Measurements from ENCODE around the gene CDH16.

CDH16 gene

GRCh38 chr16:66900721-66901441 lies 17.8 kb downstream of the CDH16 start:
- Histone ChIP-seq H3K4me2 (ENCODE audit: insufficient read depth, low read length, poor library complexity, severe bottlenecking) (no peak overlapping the region), H3K18ac (ENCODE audit: low read length) (no peak overlapping the region), H3K4me1 (ENCODE audit: control insufficient read depth in 2 of 2, insufficient read depth in 1 of 2, low read depth in 1 of 2, low read length in 2 of 2) (peaks cover 6 to 20% of the 10 kb centered on the region in 2 donors), H2BK5ac (ENCODE audit: low read length) (no peak overlapping the region), H2BK120ac (ENCODE audit: low read depth, low read length) (no peak overlapping the region), H2BK15ac (ENCODE audit: low read length) (peak overlapping the region; percentile 24), H3K14ac (ENCODE audit: low read length) (no peak overlapping the region), H3K27ac (replicated peaks; ENCODE audit: low read length) (no peak overlapping the region), H3K36me3 (replicated peaks in 1 of 2; ENCODE audit: control insufficient read depth in 2 of 2, insufficient read depth in 2 of 2, low read length in 2 of 2) (no peaks in the 10 kb centered on the region), H3K27me3 (ENCODE audit: control insufficient read depth in 3 of 3, insufficient read depth in 3 of 3, low read depth in 1 of 3, low read length in 3 of 3) (peaks cover 0 to 22% (median 0%) of the 10 kb centered on the region in 3 experiments), H2BK12ac (ENCODE audit: low read length) (no peak overlapping the region), H3K79me1 (ENCODE audit: low read depth, low read length) (no peaks in the 10 kb centered on the region), H2AK5ac (ENCODE audit: low read depth, low read length) (no peak overlapping the region), H3K23ac (ENCODE audit: low read depth, low read length, poor library complexity) (no peak overlapping the region), H4K8ac (ENCODE audit: low read depth, low read length) (no peak overlapping the region), H3K4ac (ENCODE audit: low read length) (no peak overlapping the region), H3K9ac (ENCODE audit: low read depth, low read length, poor library complexity) (no peak overlapping the region), H3K4me3 (ENCODE audit: low read length in 2 of 2) (no peak overlapping the region), H3K9me3 (replicated peaks in 1 of 2; ENCODE audit: control insufficient read depth in 2 of 2, insufficient read depth in 1 of 2, low read depth in 1 of 2, low read length in 2 of 2) (no peaks in the 10 kb centered on the region), H2AFZ (ENCODE audit: low read length) (peak overlapping the region; percentile 87), H4K91ac (ENCODE audit: low read depth, low read length, poor library complexity) (no peak overlapping the region)
- no peak for DNase-seq (ENCODE audit: low spot score)
- WGBS, 2 donors (ENCODE audit: extremely low coverage in 2 of 2, insufficient read length in 2 of 2, insufficient replicate concordance in 1 of 2) = no CpG with 5 or more reads among the region's 7 CpGs

- Histone ChIP-seq H3K9ac (ENCODE audit: low read depth, low read length, poor library complexity) (no peak overlapping the region), H2BK120ac (ENCODE audit: low read depth, low read length) (no peak overlapping the region), H3K18ac (ENCODE audit: low read length) (no peak overlapping the region), H3K4me3 (ENCODE audit: low read length in 2 of 2) (no peak overlapping the region), H4K91ac (ENCODE audit: low read depth, low read length, poor library complexity) (no peak overlapping the region), H3K79me1 (ENCODE audit: low read depth, low read length) (no peaks in the 10 kb centered on the region), H4K8ac (ENCODE audit: low read depth, low read length) (no peak overlapping the region), H2AFZ (ENCODE audit: low read length) (peak overlapping the region; percentile 87), H3K27me3 (ENCODE audit: control insufficient read depth in 3 of 3, insufficient read depth in 3 of 3, low read depth in 1 of 3, low read length in 3 of 3) (peaks cover 0 to 22% (median 0%) of the 10 kb centered on the region in 3 experiments), H2BK15ac (ENCODE audit: low read length) (no peak overlapping the region), H2AK5ac (ENCODE audit: low read depth, low read length) (peak overlapping the region; percentile 5), H3K9me3 (replicated peaks in 1 of 2; ENCODE audit: control insufficient read depth in 2 of 2, insufficient read depth in 1 of 2, low read depth in 1 of 2, low read length in 2 of 2) (no peaks in the 10 kb centered on the region), H3K4me2 (ENCODE audit: insufficient read depth, low read length, poor library complexity, severe bottlenecking) (no peak overlapping the region), H3K36me3 (replicated peaks in 1 of 2; ENCODE audit: control insufficient read depth in 2 of 2, insufficient read depth in 2 of 2, low read length in 2 of 2) (no peaks in the 10 kb centered on the region), H3K4ac (ENCODE audit: low read length) (no peak overlapping the region), H3K27ac (replicated peaks; ENCODE audit: low read length) (no peak overlapping the region), H3K14ac (ENCODE audit: low read length) (no peak overlapping the region), H2BK12ac (ENCODE audit: low read length) (no peak overlapping the region), H3K4me1 (ENCODE audit: control insufficient read depth in 2 of 2, insufficient read depth in 1 of 2, low read depth in 1 of 2, low read length in 2 of 2) (peaks cover 6 to 20% of the 10 kb centered on the region in 2 donors), H2BK5ac (ENCODE audit: low read length) (no peak overlapping the region), H3K23ac (ENCODE audit: low read depth, low read length, poor library complexity) (no peak overlapping the region)
- DNase-seq (ENCODE audit: low spot score) = no peak
- WGBS, 2 donors (ENCODE audit: extremely low coverage in 2 of 2, insufficient read length in 2 of 2, insufficient replicate concordance in 1 of 2) = no CpG with 5 or more reads among the region's 9 CpGs
These were observed 18.6 kb downstream of the CDH16 start for GRCh38 chr16:66899945-66900710.

- peaks cover 6 to 20% of the 10 kb centered on the region in 2 donors for H3K4me1 ChIP-seq (ENCODE audit: control insufficient read depth in 2 of 2, insufficient read depth in 1 of 2, low read depth in 1 of 2, low read length in 2 of 2)
- no CpG with 5 or more reads among the region's 6 CpGs for WGBS, 2 donors (ENCODE audit: extremely low coverage in 2 of 2, insufficient read length in 2 of 2, insufficient replicate concordance in 1 of 2)
- no peak overlapping the region for H2BK15ac ChIP-seq (ENCODE audit: low read length)
- peak overlapping the region; percentile 58 for H3K23ac ChIP-seq (ENCODE audit: low read depth, low read length, poor library complexity)
- no peak overlapping the region for H3K27ac ChIP-seq (replicated peaks; ENCODE audit: low read length)
- DNase-seq (ENCODE audit: low spot score) = no peak
- H2AK5ac ChIP-seq (ENCODE audit: low read depth, low read length) = no peak overlapping the region
- H3K14ac ChIP-seq (ENCODE audit: low read length) = no peak overlapping the region
- H4K8ac ChIP-seq (ENCODE audit: low read depth, low read length) = no peak overlapping the region
- no peaks in the 10 kb centered on the region for H3K36me3 ChIP-seq (replicated peaks in 1 of 2; ENCODE audit: control insufficient read depth in 2 of 2, insufficient read depth in 2 of 2, low read length in 2 of 2)
- H3K4me2 ChIP-seq (ENCODE audit: insufficient read depth, low read length, poor library complexity, severe bottlenecking) = no peak overlapping the region
- no peak overlapping the region for H2BK120ac ChIP-seq (ENCODE audit: low read depth, low read length)
- no peak overlapping the region for H3K9ac ChIP-seq (ENCODE audit: low read depth, low read length, poor library complexity)
- no peaks in the 10 kb centered on the region for H3K79me1 ChIP-seq (ENCODE audit: low read depth, low read length)
- peaks cover 0 to 19% (median 0%) of the 10 kb centered on the region in 3 experiments for H3K27me3 ChIP-seq (ENCODE audit: control insufficient read depth in 3 of 3, insufficient read depth in 3 of 3, low read depth in 1 of 3, low read length in 3 of 3)
- peak overlapping the region; percentile 17 for H3K4ac ChIP-seq (ENCODE audit: low read length)
- H2BK5ac ChIP-seq (ENCODE audit: low read length) = no peak overlapping the region
- H2BK12ac ChIP-seq (ENCODE audit: low read length) = no peak overlapping the region
- no peak overlapping the region for H3K18ac ChIP-seq (ENCODE audit: low read length)
- no peak overlapping the region for H4K91ac ChIP-seq (ENCODE audit: low read depth, low read length, poor library complexity)
- no peaks in the 10 kb centered on the region for H3K9me3 ChIP-seq (replicated peaks in 1 of 2; ENCODE audit: control insufficient read depth in 2 of 2, insufficient read depth in 1 of 2, low read depth in 1 of 2, low read length in 2 of 2)
- H3K4me3 ChIP-seq (ENCODE audit: low read length in 2 of 2) = no peak overlapping the region
- H2AFZ ChIP-seq (ENCODE audit: low read length) = peak overlapping the region; percentile 87
These were observed 19.3 kb downstream of the CDH16 start for GRCh38 chr16:66899310-66899944.

- DNase-seq (ENCODE audit: low spot score) = no peak
- H2BK5ac ChIP-seq (ENCODE audit: low read length) = no peak overlapping the region
- H3K79me1 ChIP-seq (ENCODE audit: low read depth, low read length) = no peaks in the 10 kb centered on the region
- H3K9ac ChIP-seq (ENCODE audit: low read depth, low read length, poor library complexity) = no peak overlapping the region
- H3K23ac ChIP-seq (ENCODE audit: low read depth, low read length, poor library complexity) = no peak overlapping the region
- H3K4me3 ChIP-seq (ENCODE audit: low read length in 2 of 2) = no peak overlapping the region
- WGBS, 2 donors (ENCODE audit: extremely low coverage in 2 of 2, insufficient read length in 2 of 2, insufficient replicate concordance in 1 of 2) = no CpG with 5 or more reads among the region's 2 CpGs
- H3K4me2 ChIP-seq (ENCODE audit: insufficient read depth, low read length, poor library complexity, severe bottlenecking) = no peak overlapping the region
- no peak overlapping the region for H2BK12ac ChIP-seq (ENCODE audit: low read length)
- no peak overlapping the region for H2BK120ac ChIP-seq (ENCODE audit: low read depth, low read length)
- H3K36me3 ChIP-seq (replicated peaks in 1 of 2; ENCODE audit: control insufficient read depth in 2 of 2, insufficient read depth in 2 of 2, low read length in 2 of 2) = no peaks in the 10 kb centered on the region
- no peak overlapping the region for H2AFZ ChIP-seq (ENCODE audit: low read length)
- H3K27ac ChIP-seq (replicated peaks; ENCODE audit: low read length) = no peak overlapping the region
- no peak overlapping the region for H2BK15ac ChIP-seq (ENCODE audit: low read length)
- no peak overlapping the region for H3K4ac ChIP-seq (ENCODE audit: low read length)
- H3K27me3 ChIP-seq (ENCODE audit: control insufficient read depth in 3 of 3, insufficient read depth in 3 of 3, low read depth in 1 of 3, low read length in 3 of 3) = peaks cover 0 to 14% (median 0%) of the 10 kb centered on the region in 3 experiments
- no peak overlapping the region for H4K91ac ChIP-seq (ENCODE audit: low read depth, low read length, poor library complexity)
- H3K9me3 ChIP-seq (replicated peaks in 1 of 2; ENCODE audit: control insufficient read depth in 2 of 2, insufficient read depth in 1 of 2, low read depth in 1 of 2, low read length in 2 of 2) = no peaks in the 10 kb centered on the region
- H3K4me1 ChIP-seq (ENCODE audit: control insufficient read depth in 2 of 2, insufficient read depth in 1 of 2, low read depth in 1 of 2, low read length in 2 of 2) = peaks cover 6 to 20% of the 10 kb centered on the region in 2 donors
- no peak overlapping the region for H3K14ac ChIP-seq (ENCODE audit: low read length)
- no peak overlapping the region for H3K18ac ChIP-seq (ENCODE audit: low read length)
- H4K8ac ChIP-seq (ENCODE audit: low read depth, low read length) = no peak overlapping the region
- H2AK5ac ChIP-seq (ENCODE audit: low read depth, low read length) = no peak overlapping the region
These were observed 19.8 kb downstream of the CDH16 start for GRCh38 chr16:66898933-66899309.

Data from neuronal stem cell (in vitro differentiated cells).